HG03039 (cell line): ENCODE data around the gene CASZ1.

Experiments used
- ATAC-seq: cut with Tn5 transposase; IDR thresholded peaks from one replicate; pipeline ENCODE4 v1.9.1; 2021; ENCODE audit warnings: mild to moderate bottlenecking, moderate library complexity; ENCODE audit not compliant: unreplicated experiment

CASZ1 gene

GRCh38 chr1:10795276-10796021 lies 997 bp downstream of the CASZ1 start:
- ATAC-seq, result no peak

- no peak for ATAC-seq
Observed at GRCh38 chr1:10794724-10795275, 1.6 kb downstream of the CASZ1 start.

- no peak for ATAC-seq
Observed at GRCh38 chr1:10793129-10793651, 3.3 kb downstream of the CASZ1 start.

GRCh38 chr1:10791105-10791951 lies 5.1 kb downstream of the CASZ1 start:
- no peak for ATAC-seq

- ATAC-seq, result no peak
Observed at GRCh38 chr1:10789803-10790702, 6.4 kb downstream of the CASZ1 start.

- ATAC-seq, result no peak
Observed at GRCh38 chr1:10789047-10789791, 7.2 kb downstream of the CASZ1 start.

- ATAC-seq, result no peak
Observed at GRCh38 chr1:10788592-10789006, 7.8 kb downstream of the CASZ1 start.

GRCh38 chr1:10787286-10787685 lies 9.2 kb downstream of the CASZ1 start:
- no peak for ATAC-seq

GRCh38 chr1:10785728-10786638 lies 10.5 kb downstream of the CASZ1 start:
- no peak for ATAC-seq

GRCh38 chr1:10784998-10785727 lies 11.3 kb downstream of the CASZ1 start:
- no peak for ATAC-seq

- ATAC-seq, result no peak
Observed at GRCh38 chr1:10782491-10783244, 13.8 kb downstream of the CASZ1 start.

- no peak for ATAC-seq
Observed at GRCh38 chr1:10781137-10781536, 15.3 kb downstream of the CASZ1 start.

GRCh38 chr1:10779841-10780240 lies 16.6 kb downstream of the CASZ1 start:
- no peak for ATAC-seq

- ATAC-seq, result no peak
Observed at GRCh38 chr1:10779201-10779600, 17.2 kb downstream of the CASZ1 start.

- no peak for ATAC-seq
Observed at GRCh38 chr1:10778640-10779039, 17.8 kb downstream of the CASZ1 start.

GRCh38 chr1:10777749-10778574 lies 18.5 kb downstream of the CASZ1 start:
- no peak for ATAC-seq
